OCI-LY7 (cell line): ENCODE results near the gene VENTX. TPM values are rescaled to one million over a fixed set of nuclear protein-coding genes. Genes with fewer than 3 reads are reported as not detected.

Experiments
- BruUV-seq: library from RNA; stranded (reverse); fragments of 400-500 nt; replicated peaks from 2 replicates; lab custom pipeline; 2021; lab: Mats Ljungman, UMichigan
- CTCF ChIA-PET: fragments of 300-600 bp; sonication (Branson Sonifier 250); formaldehyde crosslinking; loops from one replicate; lab custom pipeline; 2022; ENCODE audit warnings: antibody characterized with exemption; ENCODE audit not compliant: unreplicated experiment; lab: Charles Lee
- POLR2A ChIA-PET: fragments of 300-600 bp; sonication (Branson Sonifier 250); formaldehyde crosslinking; loops from one replicate; lab custom pipeline; 2022; ENCODE audit warnings: antibody characterized with exemption; lab: Charles Lee
- DNase-seq: peaks from one replicate; pipeline ENCODE4 v3.0.0-alpha.2; 2015; ENCODE audit warnings: low spot score
- H2AFZ ChIP-seq: fragments of 200-600 bp; sonication (generic), shearing (Covaris generic); 2 replicates; pipeline ENCODE4 v1.6.1; 2014; ENCODE audit warnings: mild to moderate bottlenecking, antibody characterized with exemption, low read length, moderate library complexity
- H3K27ac ChIP-seq: fragments of 200-600 bp; sonication (generic); 2 replicates; pipeline ENCODE4 v1.5.1; 2014; ENCODE audit warnings: mixed run types, low read depth, mild to moderate bottlenecking, moderate library complexity, low read length, inconsistent platforms; ENCODE audit not compliant: poor library complexity, severe bottlenecking
- H3K36me3 ChIP-seq: fragments of 200-600 bp; sonication (generic); 2 replicates; pipeline ENCODE4 v1.6.1; 2014; ENCODE audit warnings: mild to moderate bottlenecking, antibody characterized with exemption, low read length, moderate library complexity, mixed read lengths; ENCODE audit not compliant: insufficient read depth
- H3K4me1 ChIP-seq: fragments of 200-600 bp; sonication (generic); 2 replicates; pipeline ENCODE4 v1.5.1; 2014; ENCODE audit warnings: mild to moderate bottlenecking, low read length; ENCODE audit not compliant: insufficient read depth, poor library complexity, severe bottlenecking
- H3K4me2 ChIP-seq: fragments of 200-600 bp; sonication (generic); 2 replicates; pipeline ENCODE4 v1.6.1; 2014; ENCODE audit warnings: mild to moderate bottlenecking, low read length
- H3K4me3 ChIP-seq: fragments of 200-600 bp; sonication (generic); 2 replicates; pipeline ENCODE4 v1.5.1; 2014; ENCODE audit warnings: mild to moderate bottlenecking, low read depth, low read length; ENCODE audit not compliant: poor library complexity, severe bottlenecking
- H3K79me2 ChIP-seq: fragments of 200-600 bp; sonication (generic); 2 replicates; pipeline ENCODE4 v1.6.1; 2016; ENCODE audit warnings: low read depth, mild to moderate bottlenecking, low read length, moderate library complexity, mixed read lengths; ENCODE audit not compliant: insufficient read depth
- H3K9me2 ChIP-seq: fragments of 200-600 bp; sonication (generic); 2 replicates; pipeline ENCODE4 v1.6.1; 2016; ENCODE audit warnings: mild to moderate bottlenecking, low read length, mixed read lengths; ENCODE audit not compliant: insufficient read depth
- H3K9me3 ChIP-seq: fragments of 200-600 bp; sonication (generic); 2 replicates; pipeline ENCODE4 v1.6.1; 2014; ENCODE audit warnings: mild to moderate bottlenecking, mixed run types, low read length, mixed read lengths
- H4K20me1 ChIP-seq: fragments of 200-600 bp; sonication (generic); 2 replicates; pipeline ENCODE4 v1.6.1; 2014; ENCODE audit warnings: mild to moderate bottlenecking, antibody characterized with exemption, low read length, moderate library complexity, mixed read lengths; ENCODE audit not compliant: insufficient read depth
- CTCF ChIP-seq: fragments of 200-600 bp; sonication (generic); conservative IDR thresholded peaks from 2 replicates; pipeline ENCODE4 v1.5.1; 2014; ENCODE audit warnings: mild to moderate bottlenecking, antibody characterized with exemption, low read length, moderate library complexity, mixed read lengths
- EZH2phosphoT487 ChIP-seq: fragments of 200-600 bp; sonication (generic); IDR thresholded peaks from 2 replicates; pipeline ENCODE4 v1.6.1; 2018; ENCODE audit warnings: low read depth, borderline replicate concordance, mild to moderate bottlenecking, mixed run types, antibody characterized with exemption, low read length, moderate library complexity, mixed read lengths
- intact Hi-C: fragments of 100-400 bp; cut with micrococcal nuclease; formaldehyde crosslinking; loops from one replicate; pipeline ENCODE4 v1.10.0; 2022; ENCODE audit not compliant: unreplicated experiment
- total RNA-seq, 2 experiments: library from RNA; depleted of rRNA in 1 of 2; stranded (reverse); fragments of >200 nt in 1 of 2; shearing (Covaris generic) in 1 of 2; gene quantifications; 2 replicates each; pipeline ENCODE4 v1.2.3, GENCODE V29; 2014 to 2022

VENTX gene
- total RNA-seq, 2 experiments from 2014 or later = not detected

- no peaks in the 10 kb centered on the region for H3K9me2 ChIP-seq
- no peak for TF ChIP-seq CTCF
- TF ChIP-seq EZH2phosphoT487 = no peak
- POLR2A ChIA-PET = no interaction called here
- H3K4me2 ChIP-seq = no peak overlapping the region
- no peak for DNase-seq
- H3K4me1 ChIP-seq = no peaks in the 10 kb centered on the region
- no peak overlapping the region for H2AFZ ChIP-seq
- no TSS peak for BruUV-seq
- no peak overlapping the region for H3K4me3 ChIP-seq
- H3K79me2 ChIP-seq = no peaks in the 10 kb centered on the region
- CTCF ChIA-PET = no interaction called here
- no peaks in the 10 kb centered on the region for H4K20me1 ChIP-seq
- intact Hi-C loops = no loop called here
- no peaks in the 10 kb centered on the region for H3K36me3 ChIP-seq
- H3K9me3 ChIP-seq = no peaks in the 10 kb centered on the region
- H3K27ac ChIP-seq = no peak overlapping the region
These were observed 39.9 kb upstream of the VENTX start for GRCh38 chr10:133197786-133198185.

- Histone ChIP-seq H3K36me3 (no peaks in the 10 kb centered on the region), H3K9me2 (no peaks in the 10 kb centered on the region), H3K4me3 (no peak overlapping the region), H3K79me2 (no peaks in the 10 kb centered on the region), H3K4me2 (no peak overlapping the region), H3K4me1 (no peaks in the 10 kb centered on the region), H4K20me1 (no peaks in the 10 kb centered on the region), H3K9me3 (no peaks in the 10 kb centered on the region), H3K27ac (no peak overlapping the region), H2AFZ (no peak overlapping the region)
- DNase-seq = no peak
- no peak for TF ChIP-seq CTCF
- TF ChIP-seq EZH2phosphoT487 = no peak
- BruUV-seq = no TSS peak
- intact Hi-C loops = no loop called here
- ChIA-PET POLR2A (interaction anchor here (0.6 kb wide), 1 partner anchor 93 kb away, joined by 3 read pairs; no protein-coding TSS in a partner anchor), CTCF (no interaction called here)
These were observed 39.4 kb upstream of the VENTX start for GRCh38 chr10:133198206-133198605.

GRCh38 chr10:133198621-133199487 is 38.8 kb upstream of the VENTX start:
- POLR2A ChIA-PET = interaction anchor here (0.6 kb wide), 1 partner anchor 92 kb away, joined by 3 read pairs; no protein-coding TSS in a partner anchor
- Histone ChIP-seq H3K79me2 (no peaks in the 10 kb centered on the region), H3K4me3 (no peak overlapping the region), H2AFZ (no peak overlapping the region), H3K36me3 (no peaks in the 10 kb centered on the region), H3K27ac (no peak overlapping the region), H3K9me2 (no peaks in the 10 kb centered on the region), H3K9me3 (no peaks in the 10 kb centered on the region), H3K4me2 (no peak overlapping the region), H4K20me1 (no peaks in the 10 kb centered on the region), H3K4me1 (no peaks in the 10 kb centered on the region)
- no TSS peak for BruUV-seq
- TF ChIP-seq EZH2phosphoT487 (no peak), CTCF (no peak)
- DNase-seq = no peak
- intact Hi-C loops = no loop called here
- CTCF ChIA-PET = no interaction called here
